A549 (cell line): ENCODE results near the gene ARMH4. TPM values are rescaled to one million over a fixed set of nuclear protein-coding genes. Genes with fewer than 3 reads are reported as not detected.

Experiments
- ATAC-seq, 2 experiments: fragments of 200-7000 bp in 1 of 2; fragments of >200 bp in 1 of 2; cut with Nextera tagmentation in 1 of 2; cut with Tn5 transposase in 1 of 2; 3 replicates each; pipeline versions ENCODE4 v1.8.0 to v1.9.1; 2018 to 2020; ENCODE audit warnings: mild to moderate bottlenecking in 1 of 2, moderate library complexity in 1 of 2
- CTCF ChIA-PET: fragments of 300-600 bp; sonication (Branson Sonifier 250); formaldehyde crosslinking; extraction: SDS; loops from one replicate; lab custom pipeline; 2021; ENCODE audit warnings: antibody characterized with exemption, inconsistent platforms; lab: Yijun Ruan, JAX
- POLR2A ChIA-PET: fragments of 350-600 bp; formaldehyde crosslinking; extraction: SDS; loops from one replicate; lab custom pipeline; 2021; ENCODE audit warnings: antibody characterized with exemption, inconsistent platforms; lab: Yijun Ruan, JAX
- DNase-seq, 2 experiments: peaks; one replicate each; pipeline versions ENCODE4 v3.0.0 to v3.0.0-alpha.2; 2011 to 2016; ENCODE audit warnings: low read depth in 1 of 2, low spot score in 1 of 2
- FAIRE-seq: peaks from 2 replicates; lab custom pipeline; 2011; peaks lifted over from hg19 to GRCh38; lab: Jason Lieb, UNC
- H3K27ac ChIP-seq, 2 experiments: fragments of >200 bp; sonication (Bioruptor Twin); formaldehyde crosslinking; 3 replicates each; pipeline ENCODE4 v1.5.1; 2016 to 2017
- H3K4me1 ChIP-seq: fragments of >200 bp; sonication (Bioruptor Twin); formaldehyde crosslinking; 3 replicates; pipeline ENCODE4 v1.6.1; 2016
- H3K4me2 ChIP-seq: fragments of >200 bp; sonication (Bioruptor Twin); formaldehyde crosslinking; 3 replicates; pipeline ENCODE4 v1.6.1; 2016
- H3K4me3 ChIP-seq: fragments of >200 bp; sonication (Bioruptor Twin); formaldehyde crosslinking; 3 replicates; pipeline ENCODE4 v1.5.1; 2016
- H3K9me3 ChIP-seq: fragments of >200 bp; sonication (Bioruptor Twin); formaldehyde crosslinking; 3 replicates; pipeline ENCODE4 v1.6.1; 2016
- BHLHE40 ChIP-seq: IDR thresholded peaks from 2 replicates; pipeline ENCODE4 v1.6.1; 2012; ENCODE audit warnings: low read depth, low read length, inconsistent platforms
- SMC3 ChIP-seq: fragments of >200 bp; sonication (Bioruptor Twin); formaldehyde crosslinking; IDR thresholded peaks from 3 replicates; pipeline ENCODE4 v1.6.1; 2018; ENCODE audit warnings: inconsistent platforms
- ZC3H11A ChIP-seq: fragments of 450-650 bp; IDR thresholded peaks from 2 replicates; pipeline ENCODE4 v1.6.1; 2014; ENCODE audit warnings: antibody characterized with exemption, mild to moderate bottlenecking
- WGBS: methylation state at CpG from one replicate; pipeline ENCODE4 v1.1.6; 2017; ENCODE audit errors: missing lambda C conversion rate; 5-methylcytosine and 5-hydroxymethylcytosine counted together
- polyA plus RNA-seq, 4 experiments: library from polyadenylated mRNA; depleted of rRNA in 3 of 4; stranded (reverse); fragments of >200 nt; fragmentation: RNase III in 1 of 4; extraction: RNeasy Plus Mini Kit Qiagen cat#74134 plus additional on column Dnase treatment in 1 of 4; gene quantifications; 2 replicates in 3 of 4; 3 replicates in 1 of 4; pipeline ENCODE4 v1.2.3, GENCODE V29; 2011 to 2017
- small RNA-seq, 6 experiments: library from RNA; depleted of rRNA; stranded (forward); fragments of <200 nt; gene quantifications; one replicate each; pipeline ENCODE3, GENCODE V24; 2012
- TF ChIP-seq, protein P1 (sequence below): fragments of >200 bp; sonication (Bioruptor Twin); formaldehyde crosslinking; IDR thresholded peaks from 3 replicates; pipeline ENCODE4 v1.5.1; 2016

Gene ARMH4
- polyA plus RNA-seq, 2 of the 4 experiments (the other 2 are of a cell fraction) = 0.56 to 0.77 TPM

DNA sequence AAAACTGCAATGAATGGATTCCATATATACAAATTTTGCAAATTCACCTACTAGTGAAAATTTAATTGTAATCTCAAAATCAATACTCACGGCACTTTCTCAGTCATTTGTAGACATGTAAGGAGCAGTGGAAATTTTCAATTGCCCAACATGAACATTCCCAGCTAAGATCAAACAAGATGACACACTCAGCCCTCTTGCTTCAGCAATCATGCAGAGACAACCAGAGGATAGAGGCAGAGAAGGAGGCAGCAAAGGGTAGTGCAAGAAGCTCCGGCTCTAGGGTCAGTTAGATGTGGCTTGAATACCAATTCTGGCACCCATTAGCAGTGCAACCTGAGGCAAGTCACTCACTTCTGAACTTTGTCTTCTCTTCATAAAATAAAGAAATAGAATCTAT is 194.6 kb downstream of the ARMH4 start:
- Histone ChIP-seq H3K4me2 (no peak overlapping the region), H3K4me3 (no peak overlapping the region), H3K9me3 (no peaks in the 10 kb centered on the region; the same call in 2 of the 3 replicates)
- FAIRE-seq = no peak
- ATAC-seq = peak in 1 of 2 experiments; percentile 43; a peak in 2 of 6 replicates
- WGBS = 9% methylated on average over 2 of the region's 2 CpGs
- POLR2A ChIA-PET = no interaction called here
- TF ChIP-seq SMC3 (no peak), ZC3H11A (no peak), BHLHE40 (no peak)
- TF ChIP-seq, protein P1, sequence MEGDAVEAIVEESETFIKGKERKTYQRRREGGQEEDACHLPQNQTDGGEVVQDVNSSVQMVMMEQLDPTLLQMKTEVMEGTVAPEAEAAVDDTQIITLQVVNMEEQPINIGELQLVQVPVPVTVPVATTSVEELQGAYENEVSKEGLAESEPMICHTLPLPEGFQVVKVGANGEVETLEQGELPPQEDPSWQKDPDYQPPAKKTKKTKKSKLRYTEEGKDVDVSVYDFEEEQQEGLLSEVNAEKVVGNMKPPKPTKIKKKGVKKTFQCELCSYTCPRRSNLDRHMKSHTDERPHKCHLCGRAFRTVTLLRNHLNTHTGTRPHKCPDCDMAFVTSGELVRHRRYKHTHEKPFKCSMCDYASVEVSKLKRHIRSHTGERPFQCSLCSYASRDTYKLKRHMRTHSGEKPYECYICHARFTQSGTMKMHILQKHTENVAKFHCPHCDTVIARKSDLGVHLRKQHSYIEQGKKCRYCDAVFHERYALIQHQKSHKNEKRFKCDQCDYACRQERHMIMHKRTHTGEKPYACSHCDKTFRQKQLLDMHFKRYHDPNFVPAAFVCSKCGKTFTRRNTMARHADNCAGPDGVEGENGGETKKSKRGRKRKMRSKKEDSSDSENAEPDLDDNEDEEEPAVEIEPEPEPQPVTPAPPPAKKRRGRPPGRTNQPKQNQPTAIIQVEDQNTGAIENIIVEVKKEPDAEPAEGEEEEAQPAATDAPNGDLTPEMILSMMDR = no peak
- TF ChIP-seq, all 56 proteins: peak for 0
- DNase-seq = peak in 1 of 2 experiments; percentile 3
- CTCF ChIA-PET = no interaction called here
- no peak overlapping the region for H3K27ac ChIP-seq
- no peaks in the 10 kb centered on the region for H3K4me1 ChIP-seq

Small RNAs within 50 kb of the gene (small RNA-seq; reads per million reads assigned to genes)
- 0 reads per million in 6 experiments for gene RN7SL598P

Other genes starting within 250 kb of the ARMH4 start
- gene ACTR10, start 47.9 kb upstream of the ARMH4 start, polyA plus RNA-seq (2011; rRNA removed) = 100 and 101 TPM in 2 replicates
- 47.1 to 53.8 TPM (median 47.9 TPM) in 3 replicates for gene ACTR10, start 47.9 kb upstream of the ARMH4 start, polyA plus RNA-seq (2017; fragmentation: RNase III; extraction: RNeasy Plus Mini Kit Qiagen cat#74134 plus additional on column Dnase treatment)
- 410 and 411 TPM in 2 replicates for gene PSMA3, start 92.6 kb upstream of the ARMH4 start, polyA plus RNA-seq (2011; rRNA removed)
- 260 to 286 TPM (median 261 TPM) in 3 replicates for gene PSMA3, start 92.6 kb upstream of the ARMH4 start, polyA plus RNA-seq (2017; fragmentation: RNase III; extraction: RNeasy Plus Mini Kit Qiagen cat#74134 plus additional on column Dnase treatment)
- gene ARID4A, start 146.3 kb upstream of the ARMH4 start, polyA plus RNA-seq (2011; rRNA removed) = 9.3 and 15.1 TPM in 2 replicates
- 6.9 to 9.7 TPM (median 9.0 TPM) in 3 replicates for gene ARID4A, start 146.3 kb upstream of the ARMH4 start, polyA plus RNA-seq (2017; fragmentation: RNase III; extraction: RNeasy Plus Mini Kit Qiagen cat#74134 plus additional on column Dnase treatment)
- gene TOMM20L, start 243.7 kb upstream of the ARMH4 start, polyA plus RNA-seq (2011; rRNA removed) = not detected in 2 replicates
- gene TOMM20L, start 243.7 kb upstream of the ARMH4 start, polyA plus RNA-seq (2017; fragmentation: RNase III; extraction: RNeasy Plus Mini Kit Qiagen cat#74134 plus additional on column Dnase treatment) = not detected in 3 replicates